Stimulated activated CD8-positive, alpha-beta memory T cell treated with anti-CD3 and anti-CD28 coated beads, Interleukin-12 subunit alpha, Interleukin-12 subunit beta, amount 100 ng/mL, for 24 hours (primary cell): ENCODE results near the gene GGA2.
"Not testable (repeated sequence)": the region's sequence is repeated elsewhere in the genome, so short reads cannot be mapped to it uniquely, and the experiment has no call there.

Source experiments
- DNase-seq: peaks from one replicate; pipeline ENCODE4 v3.0.0-alpha.2; 2020; ENCODE audit errors: extremely low read depth

The GGA2 gene

DNA sequence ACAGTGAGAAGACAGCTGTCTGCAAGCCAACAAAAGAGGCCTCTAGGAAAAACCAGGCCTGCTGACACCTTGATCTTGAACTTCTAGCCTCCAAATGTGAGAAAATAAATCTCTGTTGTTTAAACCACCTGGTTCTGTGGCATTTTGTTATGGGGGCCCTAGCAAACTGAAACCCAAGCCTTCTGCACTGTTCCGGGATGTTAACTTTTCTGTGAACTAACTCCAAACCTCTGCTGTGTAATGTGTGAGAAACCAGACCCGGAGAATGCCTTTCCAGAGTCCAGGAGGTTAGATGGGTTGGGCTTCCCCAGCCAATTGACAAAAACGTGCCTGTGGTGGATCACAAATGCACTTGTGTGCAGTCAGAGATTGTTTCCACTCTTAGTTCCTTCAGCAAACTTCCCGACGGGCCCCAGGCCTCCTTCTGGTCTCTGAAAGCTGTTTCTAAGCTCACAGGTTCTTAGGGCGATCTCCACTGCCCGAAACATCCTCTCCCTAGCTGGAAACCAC lies 13.6 kb upstream of the GGA2 start:
- no peak for DNase-seq

DNA sequence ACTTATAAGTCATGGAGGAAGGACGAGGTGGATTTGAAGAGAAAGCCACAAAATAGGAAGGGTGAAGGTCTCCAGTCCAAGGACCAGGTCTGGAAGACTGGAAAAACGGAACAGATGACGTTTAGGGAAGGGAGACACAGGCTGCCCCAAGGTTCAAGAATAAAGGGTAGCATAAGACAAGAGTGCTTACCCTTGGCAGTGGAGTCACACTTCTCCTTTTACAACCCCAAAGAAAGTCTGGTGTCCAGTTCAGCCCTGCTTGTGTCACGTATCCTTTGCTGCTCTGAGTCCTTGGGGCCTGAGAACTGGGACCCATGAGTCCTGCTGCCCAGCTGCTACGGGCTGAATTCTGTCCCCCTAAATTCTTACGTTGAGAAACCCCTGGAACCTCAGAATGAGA lies 13.0 kb upstream of the GGA2 start:
- DNase-seq: no peak

DNA sequence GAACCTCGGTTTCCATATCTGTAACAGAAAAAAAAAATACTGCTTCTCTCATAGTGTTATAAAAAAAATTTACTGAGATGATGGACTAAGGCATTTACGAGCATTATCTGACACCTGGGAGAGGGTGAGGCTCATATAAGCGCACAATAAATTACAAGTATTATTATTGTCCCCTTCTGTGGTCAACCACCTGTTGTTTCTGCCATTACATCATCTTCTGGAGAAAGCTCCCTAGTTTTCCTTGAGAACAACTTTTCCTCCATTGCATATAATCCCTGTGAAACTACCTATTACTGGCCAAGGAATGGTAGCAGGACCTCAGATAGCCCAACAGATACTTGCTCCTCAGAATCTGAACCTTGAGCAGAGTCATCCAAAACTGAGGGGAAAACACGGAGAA lies 11.7 kb upstream of the GGA2 start:
- no peak for DNase-seq

DNA sequence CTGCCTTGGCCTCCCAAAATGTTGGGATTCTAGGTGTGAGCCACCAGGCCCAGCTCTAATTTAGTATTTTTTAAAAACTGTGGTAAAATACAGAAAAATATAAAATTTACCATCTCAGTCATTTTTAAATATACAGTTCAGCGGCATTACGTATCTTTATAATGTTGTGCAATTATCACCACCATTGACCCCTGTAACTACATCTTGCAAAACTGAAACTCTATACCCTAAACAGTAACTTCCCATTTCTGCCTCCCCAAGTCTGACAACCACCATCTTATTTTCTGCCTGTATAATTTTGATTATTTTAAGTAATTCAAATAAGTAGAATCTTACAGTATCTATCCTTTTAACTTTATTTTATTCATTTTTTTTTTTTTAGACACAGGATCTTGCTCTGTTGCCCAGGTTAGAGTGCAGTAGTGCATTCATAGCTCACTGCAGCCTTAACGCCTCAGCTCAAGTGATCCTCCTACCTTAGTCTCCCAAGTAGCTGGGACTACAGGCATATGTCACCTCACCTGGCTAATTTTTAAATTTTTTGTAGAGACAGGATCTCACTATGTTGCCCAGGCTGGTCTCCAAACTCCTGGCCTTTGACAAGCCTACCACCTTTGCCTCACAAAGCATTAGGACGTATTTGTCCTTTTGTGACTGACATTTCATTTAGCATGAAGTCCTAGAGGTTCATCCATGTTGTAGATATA lies 10.9 kb upstream of the GGA2 start:
- DNase-seq: no peak

DNA sequence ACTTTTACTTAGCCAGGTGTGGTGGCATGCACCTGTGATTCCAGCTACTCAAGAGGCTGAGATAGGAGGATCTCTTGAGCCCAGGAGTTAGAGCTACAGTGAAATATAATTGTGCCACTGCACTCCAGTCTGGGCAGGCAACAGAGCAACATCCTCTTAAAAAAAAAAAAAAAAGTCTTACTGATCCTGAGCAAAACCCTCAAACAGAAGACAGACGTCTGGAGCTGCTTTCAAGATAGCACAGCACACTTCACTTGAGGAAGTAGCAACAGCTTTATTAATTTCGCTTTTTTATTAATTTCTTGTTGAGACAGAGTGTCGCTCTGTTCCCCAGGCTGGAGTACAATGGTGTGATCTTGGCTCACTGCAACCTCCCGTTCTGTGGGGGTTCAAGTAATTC lies 10.2 kb upstream of the GGA2 start:
- no peak for DNase-seq

DNA sequence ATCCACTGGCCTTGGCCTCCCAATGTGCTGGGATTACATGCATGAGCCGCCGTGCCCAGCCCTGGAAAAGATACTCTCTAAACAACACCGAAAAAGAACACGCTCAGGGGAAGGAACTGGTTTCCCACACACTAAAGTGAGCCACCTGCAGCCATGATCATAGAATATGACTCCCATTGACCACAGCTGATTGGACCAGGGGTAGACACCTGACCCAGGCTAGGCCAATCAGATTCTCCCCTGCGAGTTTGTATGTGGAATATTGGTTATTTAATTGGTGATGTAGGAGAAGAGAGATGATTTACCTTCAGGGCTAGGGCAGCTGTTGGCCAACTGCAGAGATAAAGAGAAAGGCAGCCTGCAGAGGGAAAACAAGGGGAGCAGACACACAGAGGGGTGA lies 9.0 kb upstream of the GGA2 start:
- DNase-seq: no peak

DNA sequence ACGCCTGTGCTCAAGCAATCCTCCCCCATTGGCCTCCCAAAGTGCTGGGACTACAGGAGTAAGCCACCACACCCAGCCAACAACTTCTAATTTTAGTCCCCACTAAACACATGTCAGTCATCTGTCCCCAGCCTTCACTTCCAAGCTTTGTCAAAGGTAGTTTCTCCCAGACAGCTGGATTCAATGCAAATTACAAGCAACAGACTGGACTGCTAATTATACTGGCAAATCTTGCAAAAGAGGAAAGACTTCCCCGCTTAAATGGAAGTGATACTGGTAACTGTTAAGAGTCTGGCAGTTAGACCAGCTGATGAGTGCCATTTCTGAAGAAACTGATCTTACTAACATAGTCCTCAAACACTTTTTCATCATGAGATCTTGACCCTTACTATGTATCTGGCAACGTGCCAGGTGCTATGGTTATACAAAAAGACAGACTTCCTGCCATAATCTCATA lies 8.2 kb upstream of the GGA2 start:
- no peak for DNase-seq

DNA sequence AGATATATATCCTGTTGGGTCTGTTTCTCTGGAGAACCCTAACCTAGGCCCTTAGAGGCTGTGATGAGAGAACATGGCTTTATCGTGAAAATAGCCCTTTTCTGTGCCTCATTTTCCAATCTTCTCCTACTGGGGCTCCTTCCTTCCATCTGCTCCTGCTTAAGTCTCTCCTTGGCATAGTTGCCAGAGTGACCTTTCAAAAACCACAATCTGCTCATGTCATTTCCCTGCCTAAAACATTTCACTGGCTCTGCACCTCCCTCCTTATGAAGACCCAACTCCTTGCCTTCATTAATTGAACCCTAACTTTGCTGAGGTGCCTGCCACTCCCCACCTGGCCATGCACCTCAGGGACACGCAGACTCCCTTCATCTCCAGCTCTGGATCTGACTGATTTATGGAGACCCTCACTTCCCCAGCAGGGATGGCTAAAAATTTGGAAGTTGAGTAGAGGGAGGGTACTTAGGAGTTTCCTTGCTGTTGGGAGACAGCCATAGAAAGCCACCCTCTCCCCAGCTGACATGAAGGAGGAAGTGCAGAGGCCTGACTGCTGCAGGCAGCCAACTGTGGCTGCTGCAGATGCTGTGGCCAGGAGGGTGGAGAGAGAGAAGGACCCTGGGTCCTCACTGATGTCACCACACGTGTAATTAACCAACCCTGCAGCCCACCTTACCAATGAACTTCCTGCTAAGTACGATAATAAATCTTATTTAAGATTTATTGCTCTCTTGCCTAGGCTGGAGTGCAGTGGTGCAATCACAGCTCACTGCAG lies 6.3 kb upstream of the GGA2 start:
- no peak for DNase-seq

DNA sequence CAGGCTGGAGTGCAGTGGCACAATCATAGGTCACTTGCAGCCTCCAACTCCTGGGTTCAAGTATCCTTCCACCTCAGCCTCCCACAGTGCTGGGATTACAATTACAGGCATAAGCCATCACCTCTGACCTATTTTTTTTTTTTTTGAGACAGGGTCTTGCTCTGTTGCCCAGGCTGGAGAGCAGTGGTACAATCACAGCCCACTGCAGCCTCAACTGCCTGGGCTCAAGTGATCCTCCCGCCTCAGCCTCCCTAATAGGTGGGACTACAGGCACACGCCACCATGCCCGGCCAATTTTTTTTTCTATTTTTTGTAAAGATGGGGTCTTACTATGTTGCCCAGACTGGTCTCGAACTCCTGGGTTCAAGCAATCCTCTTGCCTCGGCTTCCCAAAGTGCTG lies 5.6 kb upstream of the GGA2 start:
- no peak for DNase-seq

DNA sequence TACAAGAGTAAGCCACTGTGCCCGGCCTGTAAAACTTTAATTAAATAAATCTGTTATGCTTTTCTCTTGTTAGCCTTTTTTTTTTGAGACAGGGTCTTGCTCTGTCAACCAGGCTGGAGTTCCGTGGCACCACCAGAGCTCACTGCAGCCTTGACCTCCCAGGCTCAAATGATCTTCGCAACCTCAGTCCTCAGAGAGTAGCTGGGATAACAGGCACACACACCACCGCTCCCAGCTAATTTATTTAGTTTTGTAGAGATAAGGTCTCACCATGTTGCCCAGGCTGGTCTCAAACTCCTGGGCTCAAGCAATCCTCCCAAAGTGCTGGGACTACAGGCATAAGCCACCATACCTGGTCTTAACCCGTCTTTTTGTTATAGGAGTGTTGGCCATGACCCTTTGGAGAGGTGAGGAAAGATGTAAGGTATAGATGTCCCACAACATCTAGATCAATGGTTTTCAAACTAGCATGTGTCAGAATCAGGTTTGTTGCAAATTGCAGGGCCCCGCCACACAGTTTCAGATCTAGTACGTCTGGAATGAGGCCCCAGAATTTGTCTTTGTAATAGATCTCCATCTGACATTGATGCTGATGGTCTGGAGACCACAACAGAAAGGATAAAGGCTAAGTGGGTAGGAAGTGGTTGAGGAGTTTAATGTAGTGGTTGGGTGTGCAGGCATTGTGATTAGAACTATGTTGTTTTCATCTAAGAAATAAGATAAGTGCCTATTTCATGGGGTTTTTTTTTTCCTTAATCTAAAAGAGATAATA lies 4.3 kb upstream of the GGA2 start:
- DNase-seq: no peak

DNA sequence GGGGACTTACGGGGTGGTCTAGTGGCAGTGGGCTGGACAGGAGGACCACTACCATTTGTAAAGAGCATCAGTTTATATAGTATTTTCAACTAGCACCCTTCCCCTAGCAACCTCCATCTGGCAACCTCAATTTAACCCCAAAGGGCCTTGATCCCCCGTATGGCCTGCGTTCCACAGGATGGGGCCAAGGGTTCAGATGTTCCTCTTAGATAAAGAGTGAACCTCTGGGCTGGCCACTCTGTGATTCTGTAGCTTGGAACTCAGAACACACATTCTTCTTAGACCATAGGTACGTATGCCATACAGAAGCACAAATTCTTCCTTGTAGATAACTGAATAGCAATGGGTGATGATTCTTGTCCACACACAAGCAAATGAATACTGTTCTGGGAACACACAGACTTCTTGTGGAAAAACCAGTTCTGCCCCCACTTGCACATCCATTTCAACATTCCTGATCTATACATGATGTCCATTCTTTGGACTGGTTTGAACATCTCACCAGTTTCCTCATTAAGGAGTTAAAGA lies 1.9 kb upstream of the GGA2 start:
- no peak for DNase-seq

DNA sequence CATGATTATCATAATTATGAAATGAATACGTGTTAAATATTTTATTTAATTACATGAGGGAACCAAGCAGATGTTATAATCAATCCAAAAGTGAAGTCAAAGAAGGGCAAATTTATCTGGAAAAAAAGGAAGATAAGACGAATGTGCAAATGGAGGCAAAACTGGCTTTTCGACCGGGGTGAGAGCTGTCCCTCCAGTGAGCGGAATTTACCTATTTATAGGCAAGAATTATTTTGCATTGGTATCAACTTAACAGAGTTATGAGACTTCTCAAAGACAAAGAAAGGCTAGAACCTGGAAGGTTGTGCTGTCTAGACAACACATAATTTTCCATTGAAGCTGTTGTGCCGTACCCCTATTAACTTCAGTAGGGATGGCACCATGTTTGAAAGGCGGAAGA lies 1.4 kb upstream of the GGA2 start:
- no peak for DNase-seq

DNA sequence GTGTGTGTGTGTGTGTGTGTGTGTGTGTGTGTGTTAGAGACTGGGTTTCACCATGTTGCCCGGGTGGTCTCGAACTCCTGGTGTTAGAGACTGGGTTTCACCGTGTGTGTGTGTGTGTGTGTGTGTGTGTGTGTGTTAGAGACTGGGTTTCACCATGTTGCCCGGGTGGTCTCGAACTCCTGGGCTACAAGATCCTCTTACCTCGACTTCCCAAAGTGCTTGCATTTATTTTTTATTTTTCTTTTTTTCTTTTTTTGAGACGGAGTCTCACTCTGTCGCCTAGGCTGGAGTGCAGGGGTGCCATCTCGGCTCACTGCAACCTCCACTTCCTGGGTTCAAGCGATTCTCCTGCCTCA lies 599 bp upstream of the GGA2 start:
- DNase-seq: not testable (repeated sequence)

DNA sequence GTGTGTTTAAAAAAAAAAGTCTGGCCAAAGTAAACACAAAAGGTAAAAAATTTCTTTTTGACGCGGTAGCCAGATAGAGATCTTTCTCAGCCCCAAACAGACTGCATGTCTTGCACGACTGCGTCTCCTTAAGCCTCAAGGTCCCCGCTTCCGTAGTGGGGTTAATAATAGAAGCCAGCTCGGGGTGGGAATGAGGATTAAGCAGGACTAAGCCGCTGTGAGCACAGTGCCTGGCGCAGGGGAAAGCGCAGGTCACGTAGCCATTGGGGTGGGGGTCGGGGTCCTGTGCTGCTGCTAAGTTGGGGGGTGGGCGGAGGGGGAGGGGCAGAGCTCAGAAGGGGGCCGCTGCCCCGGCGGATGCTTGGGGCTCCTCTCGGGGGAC lies 521 bp downstream of the GGA2 start:
- DNase-seq: no peak

DNA sequence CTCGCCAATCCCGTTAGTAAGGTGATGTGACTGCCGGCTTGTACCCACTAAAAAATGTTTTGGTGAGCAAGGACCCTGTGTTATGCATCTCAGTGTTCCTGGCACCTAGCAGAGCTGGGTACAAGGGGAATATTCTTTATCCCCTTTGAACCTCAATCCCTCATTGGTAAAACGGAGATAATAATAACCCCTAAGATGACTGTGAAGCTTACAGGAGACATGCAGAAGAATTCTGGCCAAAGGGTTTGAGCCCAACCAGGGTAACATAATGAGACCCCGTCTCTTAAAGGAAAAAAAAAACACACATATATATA lies 896 bp downstream of the GGA2 start:
- DNase-seq: no peak

DNA sequence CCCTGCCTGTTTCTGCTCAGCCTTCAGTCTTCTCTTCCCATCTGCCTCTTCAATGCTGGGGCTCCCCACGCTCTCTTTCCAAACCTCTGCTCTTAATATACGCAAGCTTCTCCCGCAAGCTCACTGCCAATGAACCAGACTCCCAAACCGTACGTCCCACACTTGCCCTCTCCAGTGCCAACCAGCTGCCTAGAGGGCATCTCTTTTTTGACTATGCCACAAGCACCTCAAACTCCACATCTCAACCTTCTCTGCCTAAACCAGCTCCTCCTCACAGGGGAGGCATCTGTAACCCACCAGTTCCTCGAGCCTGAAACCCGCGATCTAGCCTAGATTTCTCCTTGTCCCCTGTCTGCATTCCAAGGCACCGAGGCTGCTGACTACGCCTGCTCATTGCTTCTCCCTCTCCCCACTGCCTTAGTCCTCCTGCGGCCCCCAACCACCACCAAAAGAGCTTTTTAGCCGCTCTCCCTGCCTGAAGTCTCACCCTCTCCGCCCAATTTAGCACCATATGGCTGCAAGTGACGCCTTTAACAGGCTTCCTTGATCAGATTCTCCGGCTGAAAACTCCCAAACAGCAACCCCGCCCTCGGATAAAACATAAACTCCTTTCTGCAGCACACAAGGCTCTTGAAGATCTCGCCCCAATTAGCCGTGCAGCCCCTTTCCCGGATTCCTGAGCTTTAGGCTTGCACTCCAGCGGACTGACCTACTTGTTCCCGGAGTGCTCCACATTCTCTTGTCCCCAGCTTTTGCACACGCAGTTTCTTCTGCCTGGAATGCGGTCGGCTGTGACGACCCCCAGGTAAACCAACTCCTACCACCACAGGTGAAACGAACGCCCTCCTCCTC lies 1.5 kb downstream of the GGA2 start:
- DNase-seq: no peak

DNA sequence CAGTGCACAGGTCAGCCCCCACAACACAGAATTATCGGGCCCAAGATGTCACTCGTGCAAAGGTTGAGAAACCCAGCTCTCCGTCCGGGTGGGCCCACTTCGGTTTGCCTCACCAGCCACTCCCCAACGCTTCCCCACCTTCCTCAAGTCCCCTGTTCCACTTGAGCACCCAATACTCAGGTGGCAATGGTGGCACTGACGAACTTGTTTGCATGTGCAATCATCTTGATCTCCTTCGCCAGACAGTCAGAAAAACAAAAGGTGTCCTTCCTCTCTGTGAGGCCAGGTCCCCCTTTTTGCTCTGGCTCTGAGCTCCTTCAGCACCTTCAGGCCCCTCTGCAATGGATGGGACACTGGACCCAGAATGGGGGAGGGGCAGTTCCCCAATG lies 3.7 kb downstream of the GGA2 start:
- DNase-seq: no peak

DNA sequence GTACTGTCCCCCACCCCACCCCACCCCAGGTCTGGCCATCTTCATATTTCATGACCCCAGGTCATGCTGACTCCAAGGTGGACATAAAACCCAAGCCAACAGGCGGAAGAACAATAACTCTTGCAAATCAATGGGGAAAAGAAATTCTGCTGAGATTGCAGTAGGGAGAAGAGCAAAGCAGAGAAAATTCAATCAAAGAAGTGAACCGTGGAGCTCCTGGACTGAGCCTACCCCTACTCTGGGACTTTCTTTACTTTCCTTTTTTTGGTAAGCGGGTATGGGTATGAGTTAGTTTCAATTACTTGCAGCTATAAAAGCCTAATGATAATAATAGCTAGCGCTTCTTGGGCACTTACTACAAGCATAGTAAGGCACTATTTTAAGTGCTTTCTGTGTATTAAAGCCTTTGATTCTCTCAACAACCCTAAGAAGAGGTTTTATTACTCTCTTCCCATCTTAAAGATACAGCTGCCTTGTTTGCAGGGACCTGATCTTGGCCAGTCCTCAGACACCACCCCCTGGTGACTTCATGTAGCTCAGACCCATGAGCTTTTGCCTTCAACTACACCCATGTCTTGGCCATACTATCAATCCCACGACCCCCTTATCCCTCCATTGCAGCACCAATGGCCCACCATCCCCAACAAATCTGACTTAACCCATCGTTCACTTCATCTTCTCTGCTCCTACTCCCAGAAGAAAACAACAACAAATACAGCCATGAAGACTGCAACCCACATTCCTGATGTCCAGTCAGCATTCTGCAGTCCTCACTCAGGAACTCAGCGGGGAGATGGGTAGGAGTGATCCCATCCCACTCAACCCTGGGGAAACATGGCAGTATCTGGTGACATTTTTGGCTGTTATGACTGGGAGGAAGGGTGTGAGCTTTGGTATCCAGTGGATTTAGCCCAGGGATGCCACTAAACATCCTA lies 4.4 kb downstream of the GGA2 start:
- DNase-seq: no peak

DNA sequence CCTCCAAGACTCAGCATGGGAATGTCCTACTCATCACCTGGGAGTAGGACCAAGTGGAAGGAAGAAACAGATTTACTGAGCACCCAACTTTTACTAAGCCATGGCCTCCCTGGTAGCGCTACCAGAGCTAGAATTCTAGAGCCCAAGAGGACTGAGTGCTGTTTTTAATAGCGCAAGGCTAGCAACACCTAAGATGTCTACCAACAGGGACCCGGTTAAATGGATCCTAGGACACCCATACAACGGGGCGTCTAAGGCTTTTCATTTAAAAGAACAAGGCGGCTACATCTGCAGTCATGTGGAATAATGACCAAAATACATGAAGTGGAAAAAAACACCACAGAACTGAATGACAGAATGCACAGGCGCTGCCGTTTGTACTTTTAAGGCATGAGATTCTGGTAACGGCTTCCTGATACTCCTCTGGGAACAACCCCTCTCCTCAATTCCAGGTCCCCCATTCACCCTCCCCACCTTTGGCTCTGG lies 5.1 kb downstream of the GGA2 start:
- no peak for DNase-seq

DNA sequence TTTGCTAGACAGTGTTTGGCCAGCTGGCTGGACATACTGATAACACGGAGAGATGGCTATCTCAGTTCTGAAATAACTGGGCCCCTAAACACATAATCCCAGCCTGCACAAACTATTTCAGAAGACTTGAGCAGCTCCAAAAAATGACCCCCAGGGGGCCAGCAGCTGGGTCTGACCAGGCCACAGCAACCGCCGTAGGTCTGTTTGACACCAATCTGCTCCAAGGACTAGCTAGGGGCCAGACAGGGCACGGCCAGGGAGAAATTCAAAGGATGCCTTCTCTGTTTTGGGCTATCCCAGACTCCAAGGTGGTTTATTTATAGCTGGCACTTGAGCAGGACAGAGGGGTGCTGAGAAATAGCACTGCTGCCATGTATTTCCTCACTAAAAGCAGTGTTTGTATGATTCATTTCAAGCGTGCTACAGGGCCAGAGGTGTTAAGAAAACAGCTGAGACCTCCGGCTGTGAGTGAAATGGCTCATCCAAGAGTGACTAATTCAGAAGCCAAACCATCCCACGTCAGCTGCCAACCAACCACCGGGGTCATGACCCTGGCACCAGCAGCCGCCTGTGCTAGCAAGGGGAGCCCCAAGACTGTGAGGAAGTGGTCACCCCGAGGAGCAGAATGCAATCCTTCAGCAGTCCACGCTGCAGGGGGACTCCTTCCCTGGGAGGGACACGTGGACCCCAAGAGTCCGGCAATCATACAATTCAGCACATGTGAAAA lies 5.7 kb downstream of the GGA2 start:
- DNase-seq: peak; percentile 70
